Colonic mucosa (tissue), 4 donors: ENCODE data around the gene ARIH2. TPM values are rescaled to one million over a fixed set of nuclear protein-coding genes. Genes with fewer than 3 reads are reported as not detected.
A peak's percentile ranks its signal among the peaks of the same experiment; 100 is the strongest.

ENCODE experiments used
- DNase-seq: peaks from one replicate; pipeline ENCODE4 v3.0.0-alpha.2; 2020
- H3K27ac ChIP-seq: fragments of 200-600 bp; one replicate; pipeline ENCODE4 v1.8.0; 2021
- H3K27me3 ChIP-seq: fragments of 200-600 bp; one replicate; pipeline ENCODE4 v1.8.0; 2021
- H3K36me3 ChIP-seq: fragments of 200-600 bp; one replicate; pipeline ENCODE4 v1.8.0; 2021
- H3K4me1 ChIP-seq: fragments of 200-600 bp; one replicate; pipeline ENCODE4 v1.8.0; 2021; ENCODE audit warnings: mild to moderate bottlenecking
- H3K4me3 ChIP-seq: fragments of 200-600 bp; one replicate; pipeline ENCODE4 v1.8.0; 2021
- H3K9ac ChIP-seq, 2 donors: one replicate each; pipeline ENCODE4 v1.7.0; 2013; ENCODE audit warnings: control low read depth in 2 of 2, low read depth in 2 of 2, low read length in 2 of 2
- H3K9me3 ChIP-seq: fragments of 200-600 bp; one replicate; pipeline ENCODE4 v1.8.0; 2021
- intact Hi-C: fragments of 100-400 bp; cut with DNase I; formaldehyde crosslinking; loops from one replicate; pipeline ENCODE4 v1.14.1; 2022
- total RNA-seq, 2 donors: library from RNA; stranded (reverse); fragmentation: NEBNext Ultra II Directional in 1 of 2; extraction: Animal tissue kit (Norgen Biotek cat#: 25700) in 1 of 2; gene quantifications; one replicate each; pipeline ENCODE4 v1.2.1, GENCODE V29; 2021
- TF ChIP-seq, protein P1 (sequence below): fragments of 200-600 bp; IDR thresholded peaks from one replicate; pipeline ENCODE4 v1.8.0; 2022; ENCODE audit warnings: antibody characterized with exemption, mild to moderate bottlenecking
- donor health status: healthy.
- donor health status: DM: no; HTN: no; CAD: no.
- donor health status: DM: no; HTN: no; CAD: no.

ARIH2 gene
- total RNA-seq, 2 donors from 2014 or later, result 55.6 to 77.4 TPM

DNA sequence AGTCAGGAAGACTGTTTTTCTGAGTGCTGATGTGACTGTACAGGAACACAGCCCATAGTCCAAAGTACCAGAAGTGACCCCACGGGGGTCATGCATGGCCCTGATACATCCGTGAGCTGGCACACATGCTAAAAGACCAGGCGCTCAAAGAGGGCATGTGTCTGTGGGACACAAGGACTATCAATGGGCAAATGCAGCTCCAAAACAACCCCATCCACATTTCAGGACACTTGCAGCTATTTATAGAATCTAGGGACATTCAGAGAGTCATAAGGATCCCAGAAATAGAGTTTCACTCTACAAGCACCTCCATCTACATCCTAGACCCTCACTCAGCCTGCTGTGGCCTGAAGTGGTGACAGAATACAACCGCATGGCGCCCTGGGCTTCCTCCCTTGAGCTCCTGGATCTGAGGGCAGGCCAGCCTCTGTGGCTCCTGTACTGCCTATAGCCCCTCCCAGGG, 37.0 kb upstream of the ARIH2 start:
- no peak for DNase-seq
- no peaks in the 10 kb centered on the region for H3K36me3 ChIP-seq
- intact Hi-C loops, result no loop called here
- H3K9me3 ChIP-seq, result no peaks in the 10 kb centered on the region
- no peaks in the 10 kb centered on the region for H3K4me1 ChIP-seq
- H3K4me3 ChIP-seq, result no peak overlapping the region
- TF ChIP-seq, protein P1, sequence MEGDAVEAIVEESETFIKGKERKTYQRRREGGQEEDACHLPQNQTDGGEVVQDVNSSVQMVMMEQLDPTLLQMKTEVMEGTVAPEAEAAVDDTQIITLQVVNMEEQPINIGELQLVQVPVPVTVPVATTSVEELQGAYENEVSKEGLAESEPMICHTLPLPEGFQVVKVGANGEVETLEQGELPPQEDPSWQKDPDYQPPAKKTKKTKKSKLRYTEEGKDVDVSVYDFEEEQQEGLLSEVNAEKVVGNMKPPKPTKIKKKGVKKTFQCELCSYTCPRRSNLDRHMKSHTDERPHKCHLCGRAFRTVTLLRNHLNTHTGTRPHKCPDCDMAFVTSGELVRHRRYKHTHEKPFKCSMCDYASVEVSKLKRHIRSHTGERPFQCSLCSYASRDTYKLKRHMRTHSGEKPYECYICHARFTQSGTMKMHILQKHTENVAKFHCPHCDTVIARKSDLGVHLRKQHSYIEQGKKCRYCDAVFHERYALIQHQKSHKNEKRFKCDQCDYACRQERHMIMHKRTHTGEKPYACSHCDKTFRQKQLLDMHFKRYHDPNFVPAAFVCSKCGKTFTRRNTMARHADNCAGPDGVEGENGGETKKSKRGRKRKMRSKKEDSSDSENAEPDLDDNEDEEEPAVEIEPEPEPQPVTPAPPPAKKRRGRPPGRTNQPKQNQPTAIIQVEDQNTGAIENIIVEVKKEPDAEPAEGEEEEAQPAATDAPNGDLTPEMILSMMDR, result no peak
- no peaks in the 10 kb centered on the region for H3K27me3 ChIP-seq
- no peak overlapping the region for H3K9ac ChIP-seq
- no peak overlapping the region for H3K27ac ChIP-seq

- no peaks in the 10 kb centered on the region for H3K36me3 ChIP-seq
- no peak overlapping the region for H3K27ac ChIP-seq
- H3K4me3 ChIP-seq, result no peak overlapping the region
- no peaks in the 10 kb centered on the region for H3K4me1 ChIP-seq
- no peaks in the 10 kb centered on the region for H3K27me3 ChIP-seq
- intact Hi-C loops, result no loop called here
- no peaks in the 10 kb centered on the region for H3K9me3 ChIP-seq
- no peak overlapping the region for H3K9ac ChIP-seq
- TF ChIP-seq, protein P1, result no peak
- DNase-seq, result no peak
These were observed 32.9 kb upstream of the ARIH2 start for GRCh38 chr3:48885753-48886152.

DNA sequence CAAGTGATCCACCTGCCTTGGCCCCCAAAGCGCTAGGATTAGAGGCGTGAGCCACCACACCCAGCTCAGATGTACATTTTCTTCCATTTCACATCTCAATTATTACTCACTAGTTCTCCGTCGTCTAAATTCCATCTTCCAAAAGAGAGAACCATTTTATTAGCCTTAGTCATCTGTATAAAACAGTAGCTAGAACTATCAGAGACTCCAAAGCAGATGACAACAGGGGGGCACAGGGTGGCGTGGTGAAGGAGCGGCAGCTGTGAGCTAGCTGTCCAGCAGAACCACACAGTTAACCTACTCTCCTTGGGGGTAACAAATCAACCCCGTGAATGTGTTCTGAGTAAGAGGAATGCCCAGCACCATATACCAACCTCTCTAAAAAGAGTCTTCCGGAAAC, 27.0 kb upstream of the ARIH2 start:
- Histone ChIP-seq H3K27me3 (no peaks in the 10 kb centered on the region), H3K9me3 (no peaks in the 10 kb centered on the region), H3K27ac (no peak overlapping the region), H3K36me3 (no peaks in the 10 kb centered on the region), H3K4me3 (no peak overlapping the region), H3K9ac (no peak overlapping the region), H3K4me1 (no peaks in the 10 kb centered on the region)
- no peak for DNase-seq
- intact Hi-C loops, result no loop called here
- TF ChIP-seq, protein P1, result no peak

DNA sequence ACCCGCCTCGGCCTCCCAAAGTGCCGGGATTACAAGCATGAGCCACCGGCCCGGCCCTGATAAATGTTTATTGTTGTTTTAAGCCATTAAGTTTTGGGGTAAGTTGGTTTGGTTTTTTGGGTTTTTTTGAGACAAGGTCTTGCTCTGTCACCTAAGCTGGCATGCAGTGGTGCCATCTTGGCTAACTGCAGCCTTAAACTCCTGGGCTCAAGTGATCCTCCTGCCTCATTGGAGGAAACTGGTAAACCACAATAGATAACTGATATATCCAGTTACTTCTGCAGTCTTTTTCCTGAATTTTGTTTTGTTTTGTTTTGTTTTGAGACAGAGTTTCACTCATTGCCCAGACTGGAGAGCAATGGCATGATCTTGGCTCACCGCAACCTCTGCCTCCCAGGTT, 24.1 kb upstream of the ARIH2 start:
- H3K9me3 ChIP-seq, result no peaks in the 10 kb centered on the region
- no peak for DNase-seq
- intact Hi-C loops, result no loop called here
- no peaks in the 10 kb centered on the region for H3K36me3 ChIP-seq
- H3K27ac ChIP-seq, result no peak overlapping the region
- TF ChIP-seq, protein P1, result no peak
- no peak overlapping the region for H3K9ac ChIP-seq
- H3K27me3 ChIP-seq, result no peaks in the 10 kb centered on the region
- H3K4me3 ChIP-seq, result no peak overlapping the region
- H3K4me1 ChIP-seq, result peaks cover 11% of the 10 kb centered on the region

- Histone ChIP-seq H3K9me3 (no peaks in the 10 kb centered on the region), H3K27ac (peak overlapping the region; percentile 81), H3K36me3 (no peaks in the 10 kb centered on the region), H3K9ac (peak overlapping the region in 1 of 2 donors; percentile 8), H3K27me3 (no peaks in the 10 kb centered on the region), H3K4me3 (peak overlapping the region; percentile 71), H3K4me1 (peaks cover 11% of the 10 kb centered on the region)
- TF ChIP-seq, protein P1, result no peak
- intact Hi-C loops, result no loop called here
- DNase-seq, result no peak
These were observed 21.7 kb upstream of the ARIH2 start for GRCh38 chr3:48896936-48897335.
